Testis (tissue), 2 donors: ENCODE measurements around the gene GLRX3.

ENCODE experiments used
- CTCF ChIP-seq, 3 experiments: fragments of 450-650 bp in 2 of 3; fragments of 200-600 bp in 1 of 3; sonication (generic) in 1 of 3; IDR thresholded peaks; one replicate each; pipeline ENCODE4 v1.5.1; 2016 to 2019; ENCODE audit warnings: antibody characterized with exemption in 3 of 3, mild to moderate bottlenecking in 2 of 3, moderate library complexity in 1 of 3
- POLR2A ChIP-seq: fragments of 450-650 bp; IDR thresholded peaks from one replicate; pipeline ENCODE4 v1.6.1; 2017; ENCODE audit warnings: antibody characterized with exemption, mild to moderate bottlenecking, moderate library complexity

GRCh38 chr10:130175074-130175473 lies 38.9 kb downstream of the GLRX3 start:
- TF ChIP-seq CTCF (IDR thresholded peaks at IDR 0.05) (no peak), POLR2A (no peak)
